Mammary epithelial cell (primary cell): Measurements from ENCODE around the gene UBXN7.

Source experiments
- EZH2 ChIP-seq: IDR thresholded peaks from 2 replicates; pipeline ENCODE4 v1.6.1; 2012; ENCODE audit warnings: low read length, inconsistent platforms, borderline replicate concordance
- TF ChIP-seq, protein P1 (sequence below), 2 donors: IDR thresholded peaks in 1 of 2; conservative IDR thresholded peaks in 1 of 2; 2 replicates each; pipeline ENCODE4 v1.5.1; 2011 to 2012; ENCODE audit warnings: inconsistent platforms in 2 of 2, low read length in 2 of 2, mild to moderate bottlenecking in 2 of 2, control low read depth in 1 of 2, low read depth in 1 of 2; ENCODE audit not compliant: insufficient read depth in 1 of 2; ENCODE audit errors: extremely low read depth in 1 of 2

DNA sequence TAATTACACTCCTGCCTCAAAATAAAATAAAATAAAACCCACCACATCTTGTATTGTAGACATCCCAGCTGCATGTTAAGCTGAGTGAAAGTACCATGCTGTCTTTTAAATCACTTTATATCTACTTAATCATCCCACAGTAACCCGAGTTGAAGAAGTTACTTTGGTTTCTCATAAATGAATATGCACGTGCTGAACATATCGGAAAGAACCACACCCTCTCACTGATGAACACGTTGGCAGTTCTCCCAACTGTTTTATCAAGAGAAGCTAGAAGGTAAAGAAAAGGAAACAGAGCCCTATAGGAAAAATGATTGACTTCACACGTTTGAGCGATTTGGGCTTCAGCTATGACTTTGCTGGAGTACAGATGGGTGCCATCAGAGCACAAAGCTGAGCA is 78.1 kb downstream of the UBXN7 start:
- TF ChIP-seq, protein P1, sequence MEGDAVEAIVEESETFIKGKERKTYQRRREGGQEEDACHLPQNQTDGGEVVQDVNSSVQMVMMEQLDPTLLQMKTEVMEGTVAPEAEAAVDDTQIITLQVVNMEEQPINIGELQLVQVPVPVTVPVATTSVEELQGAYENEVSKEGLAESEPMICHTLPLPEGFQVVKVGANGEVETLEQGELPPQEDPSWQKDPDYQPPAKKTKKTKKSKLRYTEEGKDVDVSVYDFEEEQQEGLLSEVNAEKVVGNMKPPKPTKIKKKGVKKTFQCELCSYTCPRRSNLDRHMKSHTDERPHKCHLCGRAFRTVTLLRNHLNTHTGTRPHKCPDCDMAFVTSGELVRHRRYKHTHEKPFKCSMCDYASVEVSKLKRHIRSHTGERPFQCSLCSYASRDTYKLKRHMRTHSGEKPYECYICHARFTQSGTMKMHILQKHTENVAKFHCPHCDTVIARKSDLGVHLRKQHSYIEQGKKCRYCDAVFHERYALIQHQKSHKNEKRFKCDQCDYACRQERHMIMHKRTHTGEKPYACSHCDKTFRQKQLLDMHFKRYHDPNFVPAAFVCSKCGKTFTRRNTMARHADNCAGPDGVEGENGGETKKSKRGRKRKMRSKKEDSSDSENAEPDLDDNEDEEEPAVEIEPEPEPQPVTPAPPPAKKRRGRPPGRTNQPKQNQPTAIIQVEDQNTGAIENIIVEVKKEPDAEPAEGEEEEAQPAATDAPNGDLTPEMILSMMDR (conservative IDR thresholded peaks at IDR 0.05 in 1 of 2, IDR thresholded peaks at IDR 0.05 in 1 of 2; ENCODE audit: extremely low read depth in 1 of 2, insufficient read depth in 1 of 2, low read depth in 1 of 2, low read length in 2 of 2), result no peak
- TF ChIP-seq EZH2, result no peak
